DOHH2 (cell line): ENCODE measurements around the gene FOXO4.

Experiments used
- H3F3A ChIP-seq: fragments of 200-600 bp; sonication (generic), shearing (Covaris generic); 2 replicates; pipeline ENCODE4 v1.6.0; 2016; ENCODE audit warnings: antibody characterized with exemption, mild to moderate bottlenecking; ENCODE audit not compliant: control insufficient read depth, insufficient read depth
- H3K27ac ChIP-seq: fragments of 200-600 bp; sonication (generic); 2 replicates; pipeline ENCODE4 v1.5.1; 2014; ENCODE audit warnings: low read depth, mild to moderate bottlenecking, low read length, moderate library complexity
- H3K27me3 ChIP-seq: fragments of 200-600 bp; sonication (generic); 2 replicates; pipeline ENCODE4 v1.6.1; 2014; ENCODE audit warnings: mild to moderate bottlenecking, low read length, mixed read lengths; ENCODE audit not compliant: control insufficient read depth
- H3K36me3 ChIP-seq: fragments of 200-600 bp; sonication (generic); 2 replicates; pipeline ENCODE4 v1.6.1; 2014; ENCODE audit warnings: mild to moderate bottlenecking, low read length, moderate library complexity, mixed read lengths; ENCODE audit not compliant: control insufficient read depth
- H3K4me1 ChIP-seq: fragments of 200-600 bp; sonication (generic); 2 replicates; pipeline ENCODE4 v1.6.1; 2014; ENCODE audit warnings: mild to moderate bottlenecking, low read length, mixed read lengths; ENCODE audit not compliant: control insufficient read depth
- H3K4me2 ChIP-seq: fragments of 200-600 bp; sonication (generic); 2 replicates; pipeline ENCODE4 v1.6.0; 2014; ENCODE audit warnings: mild to moderate bottlenecking, low read length, moderate library complexity
- H3K4me3 ChIP-seq: fragments of 200-600 bp; sonication (generic); 2 replicates; pipeline ENCODE4 v1.5.1; 2014; ENCODE audit warnings: mild to moderate bottlenecking, low read length, mixed read lengths
- H3K79me2 ChIP-seq: fragments of 200-600 bp; sonication (generic); 2 replicates; pipeline ENCODE4 v1.6.1; 2014; ENCODE audit warnings: mild to moderate bottlenecking, low read length, mixed read lengths; ENCODE audit not compliant: control insufficient read depth
- H3K9me2 ChIP-seq: fragments of 200-600 bp; sonication (generic); replicated peaks from 2 replicates; pipeline ENCODE4 v1.6.1; 2014; ENCODE audit warnings: mild to moderate bottlenecking, low read length, mixed read lengths; ENCODE audit not compliant: control insufficient read depth
- H3K9me3 ChIP-seq: fragments of 200-600 bp; sonication (generic); 2 replicates; pipeline ENCODE4 v1.6.1; 2014; ENCODE audit warnings: antibody characterized with exemption, low read length, mixed read lengths; ENCODE audit not compliant: control insufficient read depth, insufficient read depth
- H4K20me1 ChIP-seq: fragments of 200-600 bp; sonication (generic); 2 replicates; pipeline ENCODE4 v1.6.0; 2014; ENCODE audit warnings: low read depth, mild to moderate bottlenecking, antibody characterized with exemption, low read length, moderate library complexity; ENCODE audit not compliant: control insufficient read depth, insufficient read depth
- CTCF ChIP-seq: fragments of 200-600 bp; sonication (generic); IDR thresholded peaks from one replicate; pipeline ENCODE4 v1.5.1; 2014; ENCODE audit warnings: antibody characterized with exemption, mild to moderate bottlenecking, low read depth, low read length; ENCODE audit not compliant: poor library complexity, severe bottlenecking
- EZH2phosphoT487 ChIP-seq: fragments of 200-600 bp; sonication (generic); IDR thresholded peaks from 2 replicates; pipeline ENCODE4 v1.6.1; 2017; ENCODE audit warnings: borderline replicate concordance, mild to moderate bottlenecking, antibody characterized with exemption, low read length, moderate library complexity, mixed read lengths

FOXO4 gene

GRCh38 chrX:71131510-71131909 is 35.9 kb downstream of the FOXO4 start:
- Histone ChIP-seq H3K9me2 (no peaks in the 10 kb centered on the region), H3K9me3 (no peaks in the 10 kb centered on the region), H3K4me3 (no peak overlapping the region), H3K27me3 (no peaks in the 10 kb centered on the region), H3K4me1 (no peaks in the 10 kb centered on the region), H3F3A (no peaks in the 10 kb centered on the region), H3K4me2 (no peak overlapping the region), H3K27ac (no peak overlapping the region), H3K79me2 (no peaks in the 10 kb centered on the region), H3K36me3 (peaks cover 43% of the 10 kb centered on the region), H4K20me1 (no peaks in the 10 kb centered on the region)
- TF ChIP-seq CTCF (no peak), EZH2phosphoT487 (no peak)

- H3K27me3 ChIP-seq, result no peaks in the 10 kb centered on the region
- no peaks in the 10 kb centered on the region for H4K20me1 ChIP-seq
- peaks cover 20% of the 10 kb centered on the region for H3K36me3 ChIP-seq
- no peaks in the 10 kb centered on the region for H3K9me3 ChIP-seq
- H3K4me1 ChIP-seq, result 0 out of 2 replicates have a peak, but pooled peaks cover 2% of the 10 kb centered on the region
- no peak overlapping the region for H3K27ac ChIP-seq
- H3K79me2 ChIP-seq, result no peaks in the 10 kb centered on the region
- no peak overlapping the region for H3K4me2 ChIP-seq
- TF ChIP-seq CTCF, result no peak
- H3K4me3 ChIP-seq, result no peak overlapping the region
- no peaks in the 10 kb centered on the region for H3K9me2 ChIP-seq
- H3F3A ChIP-seq, result no peaks in the 10 kb centered on the region
Measured at GRCh38 chrX:71140440-71140839, 44.8 kb downstream of the FOXO4 start.

GRCh38 chrX:71143508-71143907 is 47.9 kb downstream of the FOXO4 start:
- Histone ChIP-seq H3K27ac (no peak overlapping the region), H3K4me2 (no peak overlapping the region), H4K20me1 (no peaks in the 10 kb centered on the region), H3F3A (no peaks in the 10 kb centered on the region), H3K9me2 (no peaks in the 10 kb centered on the region), H3K4me1 (peaks cover 7% of the 10 kb centered on the region; the same call in 1 of the 2 replicates), H3K79me2 (no peaks in the 10 kb centered on the region), H3K4me3 (no peak overlapping the region), H3K36me3 (peaks cover 6% of the 10 kb centered on the region; the same call in 1 of the 2 replicates), H3K9me3 (no peaks in the 10 kb centered on the region), H3K27me3 (no peaks in the 10 kb centered on the region)
- TF ChIP-seq EZH2phosphoT487 (no peak), CTCF (no peak)

GRCh38 chrX:71144651-71145050 is 49.0 kb downstream of the FOXO4 start, which contains the start of gene NLGN3:
Gene NLGN3, plus strand, starts transcription at chrX:71144841. Its CDS starts 2,909 bp downstream, at chrX:71147750.
- Histone ChIP-seq H3K4me2 (no peak within 1 kb of the TSS), H3K4me1 (peaks cover 7% of the 10 kb centered on the region; the same call in 1 of the 2 replicates), H3K79me2 (no peaks in the 10 kb centered on the region), H3K27me3 (no peaks in the 10 kb centered on the region), H3K9me2 (no peaks in the 10 kb centered on the region), H3K27ac (no peak within 1 kb of the TSS), H3K36me3 (no peaks in the 10 kb centered on the region), H3K9me3 (no peaks in the 10 kb centered on the region), H4K20me1 (no peaks in the 10 kb centered on the region), H3K4me3 (no peak within 1 kb of the TSS), H3F3A (no peaks in the 10 kb centered on the region)
- no peak for TF ChIP-seq CTCF
- TF ChIP-seq EZH2phosphoT487, result no peak
